ENCODE data around the gene ROR2. TPM values are rescaled to one million over a fixed set of nuclear protein-coding genes. Genes with fewer than 3 reads are reported as not detected.
A peak's percentile ranks its signal among the peaks of the same experiment; 100 is the strongest.

The ROR2 gene
- polyA plus RNA-seq, 1 donor = 17.1 TPM

- peak; percentile 69 for DNase-seq
Measured at GRCh38 chr9:91775011-91775707, 174.9 kb downstream of the ROR2 start.

DNA sequence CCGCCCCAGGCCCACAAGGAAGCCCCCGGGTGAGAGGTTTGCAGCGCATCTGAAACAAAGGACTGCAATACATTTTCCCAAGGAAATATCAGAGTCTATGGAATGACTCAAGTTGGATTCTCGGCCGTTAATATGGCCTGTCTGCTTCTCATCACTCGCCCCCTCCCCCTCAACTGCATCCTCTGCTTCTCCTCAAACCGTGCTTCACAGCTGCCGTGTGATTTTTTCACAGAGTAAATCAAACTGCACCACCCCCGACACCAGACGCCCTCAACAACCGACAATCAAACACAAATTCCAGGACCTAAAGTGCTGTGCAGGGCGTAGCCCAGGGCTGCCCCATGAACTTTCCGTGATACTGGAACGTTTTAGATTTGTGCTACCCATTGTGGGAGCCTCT is 176.9 kb downstream of the ROR2 start:
- no peak for DNase-seq

DNA sequence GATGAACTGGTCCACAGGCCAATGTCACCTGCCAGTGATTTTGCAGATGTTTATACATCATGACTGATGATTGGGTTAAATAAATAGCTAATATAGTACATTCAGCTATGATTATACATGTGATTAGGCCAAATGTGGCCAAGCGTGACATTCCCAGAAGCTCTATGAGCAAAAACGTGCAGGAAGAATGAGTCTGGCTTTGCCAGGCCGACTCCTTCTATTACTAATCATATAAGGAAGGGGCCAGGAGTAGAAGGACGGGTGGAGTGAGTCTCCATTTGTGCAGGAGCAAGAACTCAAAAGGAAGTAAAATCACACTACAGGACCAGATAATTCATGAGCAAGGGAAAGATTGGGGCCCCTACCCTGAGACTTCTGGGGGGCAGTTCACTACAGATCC is 178.2 kb downstream of the ROR2 start:
- no peak for DNase-seq

DNA sequence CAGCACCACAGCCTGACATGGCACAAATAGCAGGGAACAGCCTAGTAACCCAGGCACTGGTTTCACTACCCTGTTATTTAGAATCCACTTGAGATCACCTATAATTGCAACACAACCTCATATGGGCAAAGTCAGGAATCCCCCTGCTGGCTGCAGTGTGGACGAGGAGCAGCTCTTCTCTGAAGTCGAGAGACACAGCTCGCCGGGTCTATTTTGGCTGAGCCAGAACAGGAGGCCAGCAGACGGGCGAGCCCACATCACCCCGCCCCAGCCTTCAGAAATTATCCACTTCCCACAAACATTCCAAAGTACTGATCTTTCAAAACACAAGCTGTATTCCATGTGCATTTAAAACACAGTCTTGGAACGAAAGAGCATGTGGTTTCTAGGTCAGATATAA is 179.0 kb downstream of the ROR2 start:
- no peak for DNase-seq

DNA sequence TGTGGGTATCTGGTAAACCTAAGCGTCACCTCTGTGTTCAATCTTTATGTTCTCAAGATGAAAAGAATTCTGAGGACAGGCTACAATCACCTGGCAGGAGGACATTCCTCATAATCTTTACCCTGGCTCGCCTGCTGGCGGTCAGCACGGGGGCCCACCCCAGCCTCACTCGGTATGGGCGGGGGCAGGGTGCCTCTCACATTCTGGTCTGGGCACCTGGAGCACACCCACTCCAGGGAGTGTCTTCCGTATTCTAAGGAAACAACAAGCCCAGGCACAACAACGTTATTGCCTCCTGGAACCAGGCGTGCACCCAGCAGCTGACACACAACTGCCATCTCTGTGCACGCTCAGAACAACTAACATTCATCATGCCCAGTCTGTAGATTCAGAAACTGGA is 179.8 kb downstream of the ROR2 start:
- no peak for DNase-seq

- no peak for DNase-seq
Measured at GRCh38 chr9:91768977-91769916, 180.8 kb downstream of the ROR2 start.

DNA sequence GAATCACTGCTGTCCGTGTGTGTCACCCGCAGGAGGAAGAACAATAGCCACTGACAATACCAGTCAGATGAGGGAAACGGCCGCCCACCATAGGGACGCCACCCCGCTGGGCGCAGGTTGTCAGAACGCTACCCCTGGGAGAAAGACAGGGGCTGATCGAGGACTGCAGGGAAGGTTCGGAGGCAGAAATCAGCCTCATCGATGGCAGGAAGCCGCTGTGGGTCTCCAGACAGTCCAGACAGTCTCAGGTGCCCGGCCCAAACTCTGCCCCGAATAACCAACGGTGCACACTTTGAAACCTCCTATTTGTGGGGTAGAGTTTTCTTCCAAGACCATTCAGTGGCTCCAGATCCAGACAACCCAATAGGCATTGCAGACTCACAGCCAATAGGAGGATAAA is 181.5 kb downstream of the ROR2 start:
- DNase-seq = no peak

GRCh38 chr9:91766315-91767069 is 183.5 kb downstream of the ROR2 start:
- DNase-seq = peak; percentile 22

GRCh38 chr9:91765296-91765695 is 184.7 kb downstream of the ROR2 start:
- no peak for DNase-seq

- no peak for DNase-seq
Measured at GRCh38 chr9:91764661-91765060, 185.4 kb downstream of the ROR2 start.

GRCh38 chr9:91761362-91761761 is 188.7 kb downstream of the ROR2 start:
- DNase-seq = no peak

GRCh38 chr9:91760906-91761305 is 189.1 kb downstream of the ROR2 start:
- DNase-seq = no peak

DNA sequence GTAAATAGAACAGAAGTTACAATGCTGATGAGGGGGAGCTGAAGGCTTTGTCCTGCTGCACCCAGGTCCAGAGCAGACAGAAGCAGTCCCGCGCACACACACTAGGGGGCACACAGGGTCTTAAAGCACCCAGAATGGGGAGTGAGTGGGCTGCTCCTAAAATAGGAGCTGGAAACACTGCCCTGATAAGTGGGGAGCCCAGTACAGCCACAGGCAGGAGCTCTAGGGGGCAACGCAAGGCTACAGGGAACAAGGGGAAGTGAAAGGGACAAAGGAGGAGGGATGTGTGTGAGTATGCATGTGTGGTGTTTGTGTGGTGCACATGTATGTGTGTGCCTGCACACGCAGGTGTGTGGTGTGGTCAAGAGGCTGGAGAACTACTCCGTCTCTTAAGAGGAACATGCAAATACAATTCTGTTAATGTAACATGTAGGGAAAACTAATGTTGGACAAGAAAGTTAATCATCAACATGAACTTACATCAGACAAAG is 191.5 kb downstream of the ROR2 start:
- no peak for DNase-seq

- DNase-seq = no peak
Measured at GRCh38 chr9:91757782-91758181, 192.2 kb downstream of the ROR2 start.

DNA sequence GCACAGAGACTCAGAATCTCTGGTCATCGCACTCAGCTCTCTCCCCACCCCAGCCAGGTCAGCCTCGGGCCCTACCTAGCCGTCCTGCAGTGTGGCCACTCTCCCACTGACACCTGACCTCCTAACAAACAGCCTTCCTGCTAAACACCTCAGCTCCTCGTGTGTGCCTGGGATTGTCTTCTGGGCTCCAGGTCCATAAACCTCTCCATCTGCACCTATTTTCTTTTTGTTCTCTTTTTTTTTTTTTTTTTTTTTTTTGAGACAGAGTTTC is 193.6 kb downstream of the ROR2 start:
- DNase-seq = no peak

DNA sequence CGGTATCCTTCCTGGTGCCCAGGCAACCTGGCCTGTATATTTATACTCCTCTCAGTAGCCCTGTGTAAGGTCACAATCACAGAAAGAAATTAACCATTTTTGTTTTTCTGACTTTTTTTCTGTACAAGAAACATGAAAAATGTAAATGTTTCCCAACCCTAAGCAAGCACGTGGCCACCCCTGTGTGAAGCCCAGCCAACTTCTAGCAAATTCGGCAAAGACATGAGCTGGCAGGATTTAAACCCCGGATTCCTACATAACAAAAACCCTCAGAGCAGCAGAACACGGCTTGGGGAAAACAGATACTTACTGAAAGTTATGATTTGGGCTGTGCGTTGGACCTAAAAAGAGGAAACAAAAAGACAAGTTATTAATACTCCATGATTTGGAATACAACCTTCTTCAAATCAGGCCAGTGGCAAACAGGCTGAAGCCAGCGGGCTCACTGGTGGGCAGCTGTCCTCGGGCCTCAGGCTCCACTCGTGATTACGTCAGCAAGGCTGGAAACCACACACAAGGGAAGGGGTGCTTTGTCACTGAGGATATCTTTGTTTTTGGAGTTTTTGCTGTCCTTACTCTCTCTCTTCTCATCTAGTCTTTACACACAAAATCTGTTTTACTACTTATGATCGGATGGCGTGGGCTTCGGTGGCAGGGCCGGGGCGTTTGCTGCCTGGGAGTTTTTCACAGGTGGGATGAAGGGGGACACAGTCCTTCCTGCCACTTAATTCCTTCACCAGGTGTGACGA is 194.1 kb downstream of the ROR2 start:
- DNase-seq = no peak

GRCh38 chr9:91753711-91754110 is 196.3 kb downstream of the ROR2 start:
- no peak for DNase-seq

DNA sequence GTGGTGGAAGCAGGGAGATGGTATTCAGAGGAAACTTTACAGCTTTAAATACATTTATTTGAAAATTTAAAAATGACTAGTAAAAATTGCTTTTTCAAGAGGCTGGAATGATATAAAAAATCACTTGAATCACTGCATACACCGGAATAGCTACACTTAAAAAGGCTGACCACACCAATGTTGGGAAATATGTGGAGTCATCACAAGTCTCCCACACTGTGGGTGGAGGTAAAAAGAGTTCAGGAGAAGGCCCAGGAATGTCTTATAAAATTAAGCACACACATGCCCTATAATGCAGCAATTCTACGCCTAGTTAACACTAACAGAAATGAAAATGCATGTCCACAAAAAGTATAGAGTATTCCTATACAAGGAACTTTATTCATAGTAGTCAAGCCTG is 198.1 kb downstream of the ROR2 start:
- no peak for DNase-seq

DNA sequence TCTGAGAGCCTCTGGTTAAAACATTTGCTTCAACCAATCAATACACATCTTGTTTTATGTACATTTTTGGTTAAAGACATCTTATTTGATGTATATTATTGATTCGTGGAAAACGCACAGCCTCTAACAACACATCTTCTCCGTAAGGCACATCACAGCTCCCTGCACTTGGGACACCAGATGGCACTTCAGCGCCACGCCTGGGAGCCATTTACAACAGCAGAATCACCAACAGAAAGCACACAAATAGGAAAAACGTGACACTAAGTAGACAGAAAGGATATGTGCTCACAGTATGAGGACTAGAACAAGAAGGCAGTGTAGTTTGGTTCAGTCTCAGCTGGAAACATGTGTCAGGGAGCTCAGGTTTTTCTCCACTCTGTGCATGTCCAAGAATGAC is 199.7 kb downstream of the ROR2 start:
- DNase-seq = no peak

- DNase-seq = no peak
Measured at GRCh38 chr9:91746904-91747303, 203.1 kb downstream of the ROR2 start.

GRCh38 chr9:91746357-91746756 is 203.7 kb downstream of the ROR2 start:
- no peak for DNase-seq

DNA sequence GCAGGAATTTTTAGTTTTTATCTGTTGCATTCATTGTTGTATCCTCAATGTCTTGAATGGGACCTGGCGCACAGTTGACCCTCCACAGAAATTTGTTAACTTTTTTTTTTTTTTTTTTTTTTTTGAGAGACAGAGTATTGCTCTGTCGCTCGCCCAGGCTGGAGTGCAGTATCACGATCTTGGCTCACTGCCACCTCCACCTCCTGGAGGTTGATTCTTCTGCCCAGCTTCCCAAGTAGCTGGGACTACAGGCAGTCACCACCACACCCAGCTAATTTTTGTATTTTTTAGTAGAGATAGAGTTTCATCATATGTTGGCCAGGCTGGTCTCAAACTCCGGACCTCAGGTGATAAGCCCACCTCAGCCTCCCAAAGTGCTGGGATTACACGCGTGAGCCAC is 205.9 kb downstream of the ROR2 start:
- no peak for DNase-seq
